Right atrium auricular region (tissue), 2 donors: ENCODE data around the gene LAMC1. TPM values are rescaled to one million over a fixed set of nuclear protein-coding genes. Genes with fewer than 3 reads are reported as not detected.
A peak's percentile ranks its signal among the peaks of the same experiment; 100 is the strongest.

Experiments
- DNase-seq: peaks from one replicate; pipeline ENCODE4 v3.0.0-alpha.2; 2019; ENCODE audit warnings: low spot score
- H3K27ac ChIP-seq, 2 donors: fragments of 200-600 bp; sonication (generic); 1 replicate in 1 of 2; 2 replicates in 1 of 2; pipeline ENCODE4 v1.5.1; 2016 to 2019
- H3K27me3 ChIP-seq, 2 donors: fragments of 200-600 bp; sonication (generic); one replicate each; pipeline versions ENCODE4 v1.5.1 to v1.6.0; 2017 to 2019
- H3K36me3 ChIP-seq: fragments of 200-600 bp; sonication (generic); one replicate; pipeline ENCODE4 v1.5.1; 2016
- H3K4me1 ChIP-seq, 2 donors: fragments of 200-600 bp; sonication (generic); one replicate each; pipeline versions ENCODE4 v1.5.1 to v1.6.0; 2017 to 2019
- H3K4me3 ChIP-seq, 2 donors: fragments of 200-600 bp; sonication (generic); 1 replicate in 1 of 2; 2 replicates in 1 of 2; pipeline ENCODE4 v1.5.1; 2017 to 2019; ENCODE audit warnings: mild to moderate bottlenecking in 1 of 2, moderate library complexity in 1 of 2
- H3K9me3 ChIP-seq, 2 donors: fragments of 200-600 bp; sonication (generic); one replicate each; pipeline ENCODE4 v1.5.1; 2019
- CTCF ChIP-seq, 2 donors: fragments of 200-600 bp; sonication (generic); IDR thresholded peaks; one replicate each; pipeline ENCODE4 v1.5.1; 2019; ENCODE audit warnings: antibody characterized with exemption in 2 of 2
- total RNA-seq, 2 donors: library from RNA; depleted of rRNA; stranded (reverse); fragments of >200 nt; gene quantifications; one replicate each; pipeline ENCODE4 v1.1.0, GENCODE V29; 2016

LAMC1 gene
- total RNA-seq, 2 donors from 2014 or later = 154 to 159 TPM

- Histone ChIP-seq H3K27ac (peak overlapping the region; percentile 99 to 100), H3K9me3 (no peaks in the 10 kb centered on the region), H3K27me3 (no peaks in the 10 kb centered on the region), H3K4me3 (peak overlapping the region; percentile 88 to 94), H3K36me3 (no peaks in the 10 kb centered on the region), H3K4me1 (peaks cover 0 to 36% of the 10 kb centered on the region in 2 donors)
- DNase-seq = peak; percentile 96
- no peak for TF ChIP-seq CTCF (IDR thresholded peaks at IDR 0.05)
These were observed 746 bp upstream of the LAMC1 start for GRCh38 chr1:183022202-183023145.

- DNase-seq = peak; percentile 70
- H3K4me3 ChIP-seq = peak overlapping the region; percentile 88 to 94
These were observed 539 bp downstream of the LAMC1 start for GRCh38 chr1:183023601-183024316.

GRCh38 chr1:183024317-183025009, 1.2 kb downstream of the LAMC1 start:
- no peak for DNase-seq
- Histone ChIP-seq H3K4me1 (peaks cover 0 to 46% of the 10 kb centered on the region in 2 donors), H3K27me3 (no peaks in the 10 kb centered on the region), H3K36me3 (no peaks in the 10 kb centered on the region), H3K4me3 (peak overlapping the region; percentile 88 to 94), H3K27ac (peak overlapping the region; percentile 99 to 100), H3K9me3 (no peaks in the 10 kb centered on the region)
- TF ChIP-seq CTCF (IDR thresholded peaks at IDR 0.05) = no peak

More at GRCh38 chr1:183023601-183024316, 539 bp downstream of the LAMC1 start:
- Histone ChIP-seq H3K9me3 (no peaks in the 10 kb centered on the region), H3K36me3 (no peaks in the 10 kb centered on the region), H3K27ac (peak overlapping the region; percentile 99 to 100), H3K4me1 (peaks cover 0 to 44% of the 10 kb centered on the region in 2 donors), H3K27me3 (no peaks in the 10 kb centered on the region)
- peak; percentile 49 to 66 for TF ChIP-seq CTCF (IDR thresholded peaks at IDR 0.05)

- Histone ChIP-seq H3K4me3 (peak overlapping the region; percentile 88 to 94), H3K27ac (peak overlapping the region; percentile 99 to 100), H3K9me3 (no peaks in the 10 kb centered on the region), H3K27me3 (no peaks in the 10 kb centered on the region), H3K36me3 (no peaks in the 10 kb centered on the region), H3K4me1 (peaks cover 0 to 46% of the 10 kb centered on the region in 2 donors)
- no peak for TF ChIP-seq CTCF (IDR thresholded peaks at IDR 0.05)
- DNase-seq = no peak
These were observed 1.8 kb downstream of the LAMC1 start for GRCh38 chr1:183025010-183025337.
